ENCODE results near the gene TEX22. TPM values are rescaled to one million over a fixed set of nuclear protein-coding genes. Genes with fewer than 3 reads are reported as not detected.

The TEX22 gene
- total RNA-seq, 1 donor from 2014 or later: not detected

GRCh38 chr14:105410642-105411016, 12.3 kb downstream of the TEX22 start:
- Histone ChIP-seq H3F3A (ENCODE audit: low read depth) (peaks cover 10% of the 10 kb centered on the region), H3K36me3 (no peaks in the 10 kb centered on the region), H2AFZ (replicated peaks) (no peak overlapping the region), H3K4me1 (peaks cover 23% of the 10 kb centered on the region), H3K4me3 (peak overlapping the region; percentile 42), H3K4me2 (peak overlapping the region; percentile 84), H3K27me3 (peaks cover 65% of the 10 kb centered on the region), H4K20me1 (ENCODE audit: low read depth) (peaks cover 8% of the 10 kb centered on the region), H3K79me2 (ENCODE audit: low read depth) (no peaks in the 10 kb centered on the region), H3K27ac (no peak overlapping the region), H3K9me3 (ENCODE audit: low read depth) (no peaks in the 10 kb centered on the region), H3K9ac (no peak overlapping the region)
- Mint-ChIP-seq H3K36me3 (peaks cover 2% of the 10 kb centered on the region), H3K27ac (no peak overlapping the region), H3K27me3 (ENCODE audit: insufficient read depth, low read depth) (peaks cover 22% of the 10 kb centered on the region), H3K9me3 (peaks cover 8% of the 10 kb centered on the region), H3K4me3 (peak overlapping the region; percentile 12), H3K4me1 (peaks cover 17% of the 10 kb centered on the region)
- TF ChIP-seq EZH2phosphoT487 (IDR thresholded peaks at IDR 0.05) (no peak), CTCF (IDR thresholded peaks at IDR 0.05) (no peak), EZH2 (IDR thresholded peaks at IDR 0.05) (no peak)
- DNase-seq (ENCODE audit: low spot score): no peak

GRCh38 chr14:105411017-105411941, 12.9 kb downstream of the TEX22 start:
- Histone ChIP-seq H3F3A (ENCODE audit: low read depth) (peaks cover 10% of the 10 kb centered on the region), H3K36me3 (no peaks in the 10 kb centered on the region), H3K9ac (no peak overlapping the region), H2AFZ (replicated peaks) (peak overlapping the region; percentile 21), H3K27me3 (peaks cover 71% of the 10 kb centered on the region), H3K4me2 (peak overlapping the region; percentile 84), H3K4me1 (peaks cover 23% of the 10 kb centered on the region), H3K27ac (no peak overlapping the region), H4K20me1 (ENCODE audit: low read depth) (peaks cover 8% of the 10 kb centered on the region), H3K79me2 (ENCODE audit: low read depth) (no peaks in the 10 kb centered on the region), H3K4me3 (peak overlapping the region; percentile 42), H3K9me3 (ENCODE audit: low read depth) (no peaks in the 10 kb centered on the region)
- Mint-ChIP-seq H3K36me3 (peaks cover 2% of the 10 kb centered on the region), H3K27ac (no peak overlapping the region), H3K4me1 (peaks cover 17% of the 10 kb centered on the region), H3K4me3 (peak overlapping the region; percentile 64), H3K27me3 (ENCODE audit: insufficient read depth, low read depth) (peaks cover 22% of the 10 kb centered on the region), H3K9me3 (peaks cover 3% of the 10 kb centered on the region)
- no peak for TF ChIP-seq CTCF (IDR thresholded peaks at IDR 0.05)
- TF ChIP-seq EZH2 (IDR thresholded peaks at IDR 0.05): peak; percentile 88
- peak; percentile 69 for TF ChIP-seq EZH2phosphoT487 (IDR thresholded peaks at IDR 0.05)
- peak; percentile 70 for DNase-seq (ENCODE audit: low spot score)

GRCh38 chr14:105411985-105412770, 13.8 kb downstream of the TEX22 start:
- Histone ChIP-seq H3K9ac (no peak overlapping the region), H4K20me1 (ENCODE audit: low read depth) (peaks cover 8% of the 10 kb centered on the region), H3K36me3 (no peaks in the 10 kb centered on the region), H3K4me1 (peaks cover 23% of the 10 kb centered on the region), H3K9me3 (ENCODE audit: low read depth) (no peaks in the 10 kb centered on the region), H3F3A (ENCODE audit: low read depth) (peaks cover 10% of the 10 kb centered on the region), H3K27me3 (peaks cover 71% of the 10 kb centered on the region), H3K4me2 (no peak overlapping the region), H3K4me3 (no peak overlapping the region), H3K27ac (no peak overlapping the region), H2AFZ (replicated peaks) (no peak overlapping the region), H3K79me2 (ENCODE audit: low read depth) (no peaks in the 10 kb centered on the region)
- Mint-ChIP-seq H3K9me3 (no peaks in the 10 kb centered on the region), H3K4me3 (peak overlapping the region; percentile 64), H3K27ac (no peak overlapping the region), H3K4me1 (peaks cover 21% of the 10 kb centered on the region), H3K27me3 (ENCODE audit: insufficient read depth, low read depth) (peaks cover 22% of the 10 kb centered on the region), H3K36me3 (peaks cover 2% of the 10 kb centered on the region)
- no peak for DNase-seq (ENCODE audit: low spot score)
- TF ChIP-seq EZH2phosphoT487 (IDR thresholded peaks at IDR 0.05): no peak
- TF ChIP-seq CTCF (IDR thresholded peaks at IDR 0.05): no peak
- no peak for TF ChIP-seq EZH2 (IDR thresholded peaks at IDR 0.05)

All from neural progenitor cell (in vitro differentiated cells).